GM23338 (cell line): ENCODE results near the gene ARID1B. TPM values are rescaled to one million over a fixed set of nuclear protein-coding genes. Genes with fewer than 3 reads are reported as not detected.

ENCODE experiments used
- ATAC-seq: fragments of 200-7000 bp; cut with Tn5 transposase; 3 replicates; pipeline ENCODE4 v1.9.1; 2020
- DNase-seq: peaks from one replicate; pipeline ENCODE4 v3.0.0-alpha.2; 2015; ENCODE audit warnings: low spot score
- H2AFZ ChIP-seq: fragments of 200-600 bp; sonication (generic); 2 replicates; pipeline ENCODE4 v1.8.0; 2016; ENCODE audit warnings: antibody characterized with exemption, mild to moderate bottlenecking, moderate library complexity
- H3F3A ChIP-seq: fragments of 200-600 bp; sonication (generic); replicated peaks from 2 replicates; pipeline ENCODE4 v1.8.0; 2017; ENCODE audit warnings: antibody characterized with exemption, mixed run types, low read depth
- H3K27ac ChIP-seq: fragments of 200-600 bp; sonication (generic); 2 replicates; pipeline ENCODE4 v1.6.1; 2016; ENCODE audit warnings: low read depth
- H3K27me3 ChIP-seq: fragments of 200-600 bp; sonication (generic); 2 replicates; pipeline ENCODE4 v1.8.0; 2016; ENCODE audit warnings: mild to moderate bottlenecking, mixed run types, moderate library complexity; ENCODE audit not compliant: insufficient read depth
- H3K36me3 ChIP-seq: fragments of 200-600 bp; sonication (generic); 2 replicates; pipeline ENCODE4 v1.8.0; 2016; ENCODE audit warnings: mild to moderate bottlenecking; ENCODE audit not compliant: insufficient read depth
- H3K4me1 ChIP-seq: fragments of 200-600 bp; sonication (generic); 2 replicates; pipeline ENCODE4 v1.8.0; 2016; ENCODE audit warnings: mild to moderate bottlenecking, moderate library complexity; ENCODE audit not compliant: insufficient read depth
- H3K4me2 ChIP-seq: fragments of 200-600 bp; sonication (generic); 2 replicates; pipeline ENCODE4 v1.7.1; 2017; ENCODE audit warnings: mixed run types
- H3K4me3 ChIP-seq: fragments of 200-600 bp; sonication (generic); 2 replicates; pipeline ENCODE4 v1.6.1; 2016; ENCODE audit warnings: mixed run types
- H3K79me2 ChIP-seq: fragments of 200-600 bp; sonication (generic); replicated peaks from 2 replicates; pipeline ENCODE4 v1.8.0; 2017; ENCODE audit warnings: mild to moderate bottlenecking; ENCODE audit not compliant: insufficient read depth
- H3K9me2 ChIP-seq: fragments of 200-600 bp; sonication (generic); 2 replicates; pipeline ENCODE4 v1.8.0; 2017; ENCODE audit not compliant: insufficient read depth
- H4K20me1 ChIP-seq: fragments of 200-600 bp; sonication (generic); replicated peaks from 2 replicates; pipeline ENCODE4 v1.8.0; 2017; ENCODE audit warnings: mild to moderate bottlenecking; ENCODE audit not compliant: insufficient read depth
- H3K27ac Mint-ChIP-seq: 2 replicates; pipeline ENCODE4 v1.8.0; 2020; ENCODE audit warnings: inconsistent platforms, mild to moderate bottlenecking, moderate library complexity, mixed read lengths
- H3K27me3 Mint-ChIP-seq: 3 replicates; pipeline ENCODE4 v1.8.0; 2022; ENCODE audit warnings: low read depth, mild to moderate bottlenecking, moderate library complexity, mixed read lengths, inconsistent platforms; ENCODE audit not compliant: insufficient read depth, poor library complexity
- H3K36me3 Mint-ChIP-seq: 3 replicates; pipeline ENCODE4 v1.8.0; 2021; ENCODE audit warnings: low read depth, mild to moderate bottlenecking, inconsistent platforms, moderate library complexity, mixed read lengths
- H3K4me1 Mint-ChIP-seq: 3 replicates; pipeline ENCODE4 v1.8.0; 2020; ENCODE audit warnings: mild to moderate bottlenecking, inconsistent platforms, mixed read lengths
- H3K4me3 Mint-ChIP-seq: 3 replicates; pipeline ENCODE4 v1.8.0; 2021; ENCODE audit warnings: moderate library complexity, mild to moderate bottlenecking, inconsistent platforms, mixed read lengths
- H3K9me3 Mint-ChIP-seq: 3 replicates; pipeline ENCODE4 v1.8.0; 2020; ENCODE audit warnings: moderate library complexity, mild to moderate bottlenecking, inconsistent platforms, mixed read lengths
- CREB1 ChIP-seq: fragments of 250-450 bp; sonication (Bioruptor Pico); IDR thresholded peaks from 2 replicates; pipeline ENCODE4 v1.5.0; 2020; ENCODE audit warnings: low read depth, mild to moderate bottlenecking, moderate library complexity
- EZH2phosphoT487 ChIP-seq: fragments of 200-600 bp; sonication (generic); IDR thresholded peaks from one replicate; pipeline ENCODE4 v1.8.1; 2018; ENCODE audit warnings: antibody characterized with exemption; ENCODE audit not compliant: unreplicated experiment
- JUNB ChIP-seq: IDR thresholded peaks from one replicate; pipeline ENCODE4 v1.6.1; 2016; ENCODE audit warnings: antibody characterized with exemption; ENCODE audit not compliant: unreplicated experiment
- NANOG ChIP-seq: IDR thresholded peaks from 2 replicates; pipeline ENCODE4 v1.6.1; 2016; ENCODE audit warnings: antibody characterized with exemption, borderline replicate concordance
- POLR2AphosphoS5 ChIP-seq: IDR thresholded peaks from 2 replicates; pipeline ENCODE4 v1.6.1; 2016; ENCODE audit warnings: antibody characterized with exemption, low read depth
- STAT1 ChIP-seq: IDR thresholded peaks from one replicate; pipeline ENCODE4 v1.6.1; 2016; ENCODE audit warnings: antibody characterized with exemption; ENCODE audit not compliant: unreplicated experiment
- ZNF114 ChIP-seq: fragments of 250-450 bp; sonication (Bioruptor Pico); IDR thresholded peaks from 2 replicates; pipeline ENCODE4 v1.5.0; 2020; ENCODE audit warnings: mild to moderate bottlenecking, moderate library complexity
- ZNF331 ChIP-seq: fragments of 250-450 bp; sonication (Bioruptor Pico); IDR thresholded peaks from 2 replicates; pipeline ENCODE4 v1.5.0; 2020; ENCODE audit warnings: low read depth, mild to moderate bottlenecking, moderate library complexity
- polyA plus RNA-seq: library from polyadenylated mRNA; unstranded; fragments of >200 nt; fragmentation: Nextera tagmentation; extraction: Ambion mirVana; gene quantifications from 2 replicates; pipeline ENCODE4 v1.2.1, GENCODE V29; 2016
- total RNA-seq: library from RNA; depleted of rRNA; stranded (reverse); fragments of >200 nt; shearing (Covaris generic); gene quantifications from 2 replicates; pipeline ENCODE4 v1.2.3, GENCODE V29; 2014
- TF ChIP-seq, protein P1 (sequence below): IDR thresholded peaks from one replicate; pipeline ENCODE4 v1.6.1; 2018; ENCODE audit warnings: antibody characterized with exemption; ENCODE audit not compliant: unreplicated experiment
- TF ChIP-seq, protein P2 (sequence below): IDR thresholded peaks from 2 replicates; pipeline ENCODE4 v1.6.1; 2016; ENCODE audit warnings: antibody characterized with exemption
- TF ChIP-seq, protein P3 (sequence below), 2 experiments: fragments of 200-600 bp in 1 of 2; sonication (generic) in 1 of 2; conservative IDR thresholded peaks; 2 replicates each; pipeline versions ENCODE4 v1.5.1 to v1.6.1; 2016 to 2017; ENCODE audit warnings: antibody characterized with exemption in 2 of 2, low read depth in 2 of 2, mild to moderate bottlenecking in 2 of 2, moderate library complexity in 1 of 2

ARID1B gene
- total and polyA plus RNA-seq, 2 experiments from 2014 or later, result 59.3 to 72.2 TPM

- TF ChIP-seq CREB1 (CRISPR knock-in tag), result no peak
- no peak for TF ChIP-seq POLR2AphosphoS5
- TF ChIP-seq EZH2phosphoT487, result no peak
- no peak for TF ChIP-seq JUNB
- no peak for TF ChIP-seq STAT1
- TF ChIP-seq ZNF331 (CRISPR knock-in tag), result no peak
- TF ChIP-seq, protein P1, sequence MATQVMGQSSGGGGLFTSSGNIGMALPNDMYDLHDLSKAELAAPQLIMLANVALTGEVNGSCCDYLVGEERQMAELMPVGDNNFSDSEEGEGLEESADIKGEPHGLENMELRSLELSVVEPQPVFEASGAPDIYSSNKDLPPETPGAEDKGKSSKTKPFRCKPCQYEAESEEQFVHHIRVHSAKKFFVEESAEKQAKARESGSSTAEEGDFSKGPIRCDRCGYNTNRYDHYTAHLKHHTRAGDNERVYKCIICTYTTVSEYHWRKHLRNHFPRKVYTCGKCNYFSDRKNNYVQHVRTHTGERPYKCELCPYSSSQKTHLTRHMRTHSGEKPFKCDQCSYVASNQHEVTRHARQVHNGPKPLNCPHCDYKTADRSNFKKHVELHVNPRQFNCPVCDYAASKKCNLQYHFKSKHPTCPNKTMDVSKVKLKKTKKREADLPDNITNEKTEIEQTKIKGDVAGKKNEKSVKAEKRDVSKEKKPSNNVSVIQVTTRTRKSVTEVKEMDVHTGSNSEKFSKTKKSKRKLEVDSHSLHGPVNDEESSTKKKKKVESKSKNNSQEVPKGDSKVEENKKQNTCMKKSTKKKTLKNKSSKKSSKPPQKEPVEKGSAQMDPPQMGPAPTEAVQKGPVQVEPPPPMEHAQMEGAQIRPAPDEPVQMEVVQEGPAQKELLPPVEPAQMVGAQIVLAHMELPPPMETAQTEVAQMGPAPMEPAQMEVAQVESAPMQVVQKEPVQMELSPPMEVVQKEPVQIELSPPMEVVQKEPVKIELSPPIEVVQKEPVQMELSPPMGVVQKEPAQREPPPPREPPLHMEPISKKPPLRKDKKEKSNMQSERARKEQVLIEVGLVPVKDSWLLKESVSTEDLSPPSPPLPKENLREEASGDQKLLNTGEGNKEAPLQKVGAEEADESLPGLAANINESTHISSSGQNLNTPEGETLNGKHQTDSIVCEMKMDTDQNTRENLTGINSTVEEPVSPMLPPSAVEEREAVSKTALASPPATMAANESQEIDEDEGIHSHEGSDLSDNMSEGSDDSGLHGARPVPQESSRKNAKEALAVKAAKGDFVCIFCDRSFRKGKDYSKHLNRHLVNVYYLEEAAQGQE, result no peak
Measured at GRCh38 chr6:156956286-156956685, 179.1 kb downstream of the ARID1B start (continued).

- ATAC-seq (no peak), DNase-seq (no peak)
- H3K4me1 Mint-ChIP-seq, result peaks cover 44% of the 10 kb centered on the region
- no peaks in the 10 kb centered on the region for H3K36me3 Mint-ChIP-seq
- H3K79me2 ChIP-seq, result peaks cover 100% of the 10 kb centered on the region
- H3K36me3 ChIP-seq, result no peaks in the 10 kb centered on the region
- peak overlapping the region; percentile 26; the same call in 1 of the 2 replicates for H3K27ac ChIP-seq
- H4K20me1 ChIP-seq, result no peaks in the 10 kb centered on the region; the same call in 1 of the 2 replicates
- H3K27me3 ChIP-seq, result no peaks in the 10 kb centered on the region
- H3F3A ChIP-seq, result no peaks in the 10 kb centered on the region
- no peak overlapping the region for H3K4me3 ChIP-seq
- no peak overlapping the region for H2AFZ ChIP-seq
- no peak for TF ChIP-seq EZH2phosphoT487
- TF ChIP-seq NANOG, result no peak
- no peak for TF ChIP-seq CREB1 (CRISPR knock-in tag)
- TF ChIP-seq POLR2AphosphoS5, result no peak
- TF ChIP-seq JUNB, result no peak
- no peak for TF ChIP-seq ZNF331 (CRISPR knock-in tag)
- TF ChIP-seq ZNF114 (CRISPR knock-in tag), result no peak
- TF ChIP-seq STAT1, result no peak
- H3K27ac Mint-ChIP-seq, result no peak overlapping the region
- no peak overlapping the region for H3K4me3 Mint-ChIP-seq
- H3K4me2 ChIP-seq, result no peak overlapping the region
- no peaks in the 10 kb centered on the region for H3K9me3 Mint-ChIP-seq
- no peaks in the 10 kb centered on the region for H3K9me2 ChIP-seq
- H3K4me1 ChIP-seq, result peaks cover 27% of the 10 kb centered on the region
- H3K27me3 Mint-ChIP-seq, result peaks cover 7% of the 10 kb centered on the region
Measured at GRCh38 chr6:156957931-156958547, 180.9 kb downstream of the ARID1B start.

- Histone ChIP-seq H2AFZ (no peak overlapping the region), H3K4me3 (no peak overlapping the region), H4K20me1 (no peaks in the 10 kb centered on the region; the same call in 1 of the 2 replicates), H3K4me1 (peaks cover 38% of the 10 kb centered on the region), H3K27ac (peak overlapping the region; percentile 65), H3K36me3 (no peaks in the 10 kb centered on the region), H3K9me2 (no peaks in the 10 kb centered on the region), H3K4me2 (no peak overlapping the region), H3F3A (no peaks in the 10 kb centered on the region), H3K79me2 (peaks cover 100% of the 10 kb centered on the region), H3K27me3 (no peaks in the 10 kb centered on the region)
- Mint-ChIP-seq H3K36me3 (no peaks in the 10 kb centered on the region), H3K27ac (no peak overlapping the region), H3K27me3 (peaks cover 12% of the 10 kb centered on the region), H3K4me3 (no peak overlapping the region), H3K4me1 (peaks cover 45% of the 10 kb centered on the region), H3K9me3 (no peaks in the 10 kb centered on the region)
- no peak for ATAC-seq
- no peak for DNase-seq
- TF ChIP-seq, protein P2, sequence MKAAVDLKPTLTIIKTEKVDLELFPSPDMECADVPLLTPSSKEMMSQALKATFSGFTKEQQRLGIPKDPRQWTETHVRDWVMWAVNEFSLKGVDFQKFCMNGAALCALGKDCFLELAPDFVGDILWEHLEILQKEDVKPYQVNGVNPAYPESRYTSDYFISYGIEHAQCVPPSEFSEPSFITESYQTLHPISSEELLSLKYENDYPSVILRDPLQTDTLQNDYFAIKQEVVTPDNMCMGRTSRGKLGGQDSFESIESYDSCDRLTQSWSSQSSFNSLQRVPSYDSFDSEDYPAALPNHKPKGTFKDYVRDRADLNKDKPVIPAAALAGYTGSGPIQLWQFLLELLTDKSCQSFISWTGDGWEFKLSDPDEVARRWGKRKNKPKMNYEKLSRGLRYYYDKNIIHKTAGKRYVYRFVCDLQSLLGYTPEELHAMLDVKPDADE, result no peak
- TF ChIP-seq STAT1, result no peak
- TF ChIP-seq, protein P1, result no peak
- TF ChIP-seq, protein P3, sequence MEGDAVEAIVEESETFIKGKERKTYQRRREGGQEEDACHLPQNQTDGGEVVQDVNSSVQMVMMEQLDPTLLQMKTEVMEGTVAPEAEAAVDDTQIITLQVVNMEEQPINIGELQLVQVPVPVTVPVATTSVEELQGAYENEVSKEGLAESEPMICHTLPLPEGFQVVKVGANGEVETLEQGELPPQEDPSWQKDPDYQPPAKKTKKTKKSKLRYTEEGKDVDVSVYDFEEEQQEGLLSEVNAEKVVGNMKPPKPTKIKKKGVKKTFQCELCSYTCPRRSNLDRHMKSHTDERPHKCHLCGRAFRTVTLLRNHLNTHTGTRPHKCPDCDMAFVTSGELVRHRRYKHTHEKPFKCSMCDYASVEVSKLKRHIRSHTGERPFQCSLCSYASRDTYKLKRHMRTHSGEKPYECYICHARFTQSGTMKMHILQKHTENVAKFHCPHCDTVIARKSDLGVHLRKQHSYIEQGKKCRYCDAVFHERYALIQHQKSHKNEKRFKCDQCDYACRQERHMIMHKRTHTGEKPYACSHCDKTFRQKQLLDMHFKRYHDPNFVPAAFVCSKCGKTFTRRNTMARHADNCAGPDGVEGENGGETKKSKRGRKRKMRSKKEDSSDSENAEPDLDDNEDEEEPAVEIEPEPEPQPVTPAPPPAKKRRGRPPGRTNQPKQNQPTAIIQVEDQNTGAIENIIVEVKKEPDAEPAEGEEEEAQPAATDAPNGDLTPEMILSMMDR (conservative IDR thresholded peaks at IDR 0.05; ENCODE audit: low read depth in 2 of 2), result no peak
Measured at GRCh38 chr6:156960525-156960924, 183.3 kb downstream of the ARID1B start.
